Sigmoid colon (tissue), 7 donors: Measurements from ENCODE around the gene DBN1. TPM values are rescaled to one million over a fixed set of nuclear protein-coding genes. Genes with fewer than 3 reads are reported as not detected.
A peak's percentile ranks its signal among the peaks of the same experiment; 100 is the strongest.

Experiments
- DNase-seq: peaks from one replicate; pipeline ENCODE4 v3.0.0-alpha.2; 2019
- H3K27ac ChIP-seq, 4 donors: fragments of 200-600 bp; sonication (generic); one replicate each; pipeline ENCODE4 v1.5.1; 2016 to 2019; ENCODE audit warnings: mild to moderate bottlenecking in 1 of 4
- H3K27me3 ChIP-seq, 3 donors: fragments of 200-600 bp; sonication (generic); one replicate each; pipeline ENCODE4 v1.5.1; 2019; ENCODE audit warnings: mild to moderate bottlenecking in 1 of 3
- H3K36me3 ChIP-seq, 4 donors: fragments of 200-600 bp; sonication (generic); one replicate each; pipeline ENCODE4 v1.5.1; 2016 to 2019
- H3K4me1 ChIP-seq, 4 donors: fragments of 200-600 bp; sonication (generic); one replicate each; pipeline ENCODE4 v1.5.1; 2017 to 2019
- H3K4me3 ChIP-seq, 4 donors: fragments of 200-600 bp; sonication (generic); one replicate each; pipeline ENCODE4 v1.5.1; 2017 to 2019; ENCODE audit warnings: mild to moderate bottlenecking in 2 of 4, moderate library complexity in 1 of 4
- H3K9me3 ChIP-seq, 4 donors: fragments of 200-600 bp in 3 of 4; sonication (generic) in 3 of 4; one replicate each; pipeline versions ENCODE4 v1.5.1 to v1.6.1; 2013 to 2019
- CTCF ChIP-seq, 4 experiments: fragments of 450-650 bp in 3 of 4; fragments of 200-600 bp in 1 of 4; IDR thresholded peaks; one replicate each; pipeline ENCODE4 v1.5.1; 2016 to 2019; ENCODE audit warnings: antibody characterized with exemption in 4 of 4, mild to moderate bottlenecking in 3 of 4, moderate library complexity in 2 of 4
- EP300 ChIP-seq, 4 donors: sonication (generic); formaldehyde crosslinking; IDR thresholded peaks; one replicate each; pipeline ENCODE4 v1.6.1; 2017; ENCODE audit warnings: antibody characterized with exemption in 4 of 4
- POLR2A ChIP-seq, 2 donors: fragments of 450-650 bp; IDR thresholded peaks; one replicate each; pipeline ENCODE4 v1.6.1; 2016; ENCODE audit warnings: antibody characterized with exemption in 2 of 2, mild to moderate bottlenecking in 2 of 2, moderate library complexity in 2 of 2
- POLR2AphosphoS5 ChIP-seq, 4 donors: sonication (generic); formaldehyde crosslinking; IDR thresholded peaks; one replicate each; pipeline ENCODE4 v1.6.1; 2017; ENCODE audit warnings: antibody characterized with exemption in 4 of 4
- WGBS, 2 donors: extraction: QIAGEN DNeasy Blood & Tissue Kit; methylation state at CpG; one replicate each; pipeline ENCODE4 v1.1.7; 2013; 5-methylcytosine and 5-hydroxymethylcytosine counted together
- intact Hi-C: fragments of 100-400 bp; cut with DNase I; formaldehyde crosslinking; loops from one replicate; pipeline ENCODE4 v1.15.1; 2023
- polyA plus RNA-seq, 3 donors: library from polyadenylated mRNA; stranded (reverse); fragments of 200-250 nt; gene quantifications; one replicate each; pipeline ENCODE4 v1.2.3, GENCODE V29; 2013
- total RNA-seq, 4 donors: library from RNA; depleted of rRNA; stranded (reverse); fragments of >200 nt; gene quantifications; one replicate each; pipeline ENCODE4 v1.1.0, GENCODE V29; 2016
- donor health status: healthy with polysubstance abuse.
- donor health status: Bipolar disorder and iron deficiency.
- donor health status: healthy.

Gene DBN1
- total and polyA plus RNA-seq, 7 donors, result 6.0 to 100.0 (median 54.8) TPM

GRCh38 chr5:177511796-177512675 is 38.6 kb upstream of the DBN1 start:
- H3K36me3 ChIP-seq, result peaks cover 28 to 59% (median 46%) of the 10 kb centered on the region in 4 donors
- H3K4me1 ChIP-seq, result peaks cover 0 to 17% (median 12%) of the 10 kb centered on the region in 4 donors
- no peak for DNase-seq
- no peaks in the 10 kb centered on the region for H3K27me3 ChIP-seq
- WGBS, 2 donors, result 95 to 96% methylated on average over 34 of the region's 34 CpGs
- TF ChIP-seq CTCF (IDR thresholded peaks at IDR 0.05) (no peak), POLR2AphosphoS5 (IDR thresholded peaks at IDR 0.05) (no peak), EP300 (IDR thresholded peaks at IDR 0.05) (no peak), POLR2A (IDR thresholded peaks at IDR 0.05) (no peak)
- intact Hi-C loops, result loop anchor here (10.0 kb wide), 1 partner anchor 197 kb away; the partner anchor contains the start of gene MXD3
- no peak overlapping the region for H3K27ac ChIP-seq
- H3K9me3 ChIP-seq, result no peaks in the 10 kb centered on the region
- H3K4me3 ChIP-seq, result no peak overlapping the region

- DNase-seq, result no peak
- Histone ChIP-seq H3K4me1 (peaks cover 0 to 15% (median 10%) of the 10 kb centered on the region in 4 donors), H3K9me3 (no peaks in the 10 kb centered on the region), H3K27ac (peak overlapping the region in 1 of 4 donors; percentile 38), H3K27me3 (no peaks in the 10 kb centered on the region), H3K36me3 (peaks cover 28 to 59% (median 46%) of the 10 kb centered on the region in 4 donors), H3K4me3 (no peak overlapping the region)
- WGBS, 2 donors, result 76 to 89% methylated on average over 5 of the region's 5 CpGs
- intact Hi-C loops, result loop anchor here (10.0 kb wide), 1 partner anchor 196 kb away; the partner anchor contains the start of gene MXD3
- TF ChIP-seq POLR2AphosphoS5 (IDR thresholded peaks at IDR 0.05), result no peak
- no peak for TF ChIP-seq POLR2A (IDR thresholded peaks at IDR 0.05)
- TF ChIP-seq EP300 (IDR thresholded peaks at IDR 0.05), result no peak
- no peak for TF ChIP-seq CTCF (IDR thresholded peaks at IDR 0.05)
These were observed 37.7 kb upstream of the DBN1 start for GRCh38 chr5:177511181-177511580.

- no peak for DNase-seq
- Histone ChIP-seq H3K9me3 (no peaks in the 10 kb centered on the region), H3K4me3 (no peak overlapping the region), H3K4me1 (peaks cover 0 to 9% (median 4%) of the 10 kb centered on the region in 4 donors), H3K27ac (peak overlapping the region in 2 of 4 donors; percentile 14 to 38), H3K27me3 (no peaks in the 10 kb centered on the region), H3K36me3 (peaks cover 28 to 56% (median 46%) of the 10 kb centered on the region in 4 donors)
- 72 to 88% methylated on average over 15 of the region's 15 CpGs for WGBS, 2 donors
- TF ChIP-seq POLR2AphosphoS5 (IDR thresholded peaks at IDR 0.05) (peak in 1 of 4 donors; percentile 18), EP300 (IDR thresholded peaks at IDR 0.05) (no peak), POLR2A (IDR thresholded peaks at IDR 0.05) (no peak)
- intact Hi-C loops, result loop anchor here (10.0 kb wide), 1 partner anchor 196 kb away; the partner anchor contains the start of gene MXD3
These were observed 37.2 kb upstream of the DBN1 start for GRCh38 chr5:177510567-177511053.

GRCh38 chr5:177509991-177510566 is 36.6 kb upstream of the DBN1 start:
- Histone ChIP-seq H3K36me3 (peaks cover 28 to 51% (median 44%) of the 10 kb centered on the region in 4 donors), H3K27ac (peak overlapping the region in 3 of 4 donors; percentile 14 to 40 (median 38)), H3K27me3 (no peaks in the 10 kb centered on the region), H3K4me1 (peaks cover 0 to 5% (median under 1%) of the 10 kb centered on the region in 4 donors), H3K4me3 (peak overlapping the region in 1 of 4 donors; percentile 42), H3K9me3 (no peaks in the 10 kb centered on the region)
- DNase-seq, result no peak
- intact Hi-C loops, result loop anchor here (10.0 kb wide), 1 partner anchor 195 kb away; the partner anchor contains the start of gene MXD3
- TF ChIP-seq POLR2A (IDR thresholded peaks at IDR 0.05), result no peak
- no peak for TF ChIP-seq CTCF (IDR thresholded peaks at IDR 0.05)
- 58 to 75% methylated on average over 11 of the region's 11 CpGs for WGBS, 2 donors
